22Rv1 (cell line): ENCODE measurements around the gene ZNG1B.
"Not testable (repeated sequence)": the region's sequence is repeated elsewhere in the genome, so short reads cannot be mapped to it uniquely, and the experiment has no call there.

Source experiments
- ZFX ChIP-seq: fragments of 450-650 bp; IDR thresholded peaks from 2 replicates; pipeline ENCODE4 v1.6.1; 2017; ENCODE audit warnings: antibody characterized with exemption, borderline replicate concordance
- TF ChIP-seq, protein P1 (sequence below): fragments of 450-650 bp; IDR thresholded peaks from 2 replicates; pipeline ENCODE4 v1.5.1; 2017; ENCODE audit warnings: mild to moderate bottlenecking

DNA sequence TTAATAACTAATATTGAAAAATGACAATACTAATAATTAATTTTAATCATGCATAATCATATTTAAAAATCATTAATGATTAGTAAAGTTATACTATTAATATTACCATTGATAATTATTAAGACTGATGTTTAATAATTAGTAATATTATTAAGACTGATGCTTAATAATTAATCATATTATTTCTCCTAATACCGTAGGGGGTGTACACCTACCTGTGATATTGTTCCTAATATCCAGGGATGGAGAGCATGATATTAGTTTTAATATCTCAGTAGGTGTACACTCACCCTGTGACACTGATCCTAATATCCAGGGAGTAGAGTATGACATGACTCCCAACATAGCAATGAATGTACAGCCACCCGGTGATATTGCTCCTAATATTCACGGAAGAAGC is 73.4 kb downstream of the ZNG1B start:
- TF ChIP-seq, protein P1, sequence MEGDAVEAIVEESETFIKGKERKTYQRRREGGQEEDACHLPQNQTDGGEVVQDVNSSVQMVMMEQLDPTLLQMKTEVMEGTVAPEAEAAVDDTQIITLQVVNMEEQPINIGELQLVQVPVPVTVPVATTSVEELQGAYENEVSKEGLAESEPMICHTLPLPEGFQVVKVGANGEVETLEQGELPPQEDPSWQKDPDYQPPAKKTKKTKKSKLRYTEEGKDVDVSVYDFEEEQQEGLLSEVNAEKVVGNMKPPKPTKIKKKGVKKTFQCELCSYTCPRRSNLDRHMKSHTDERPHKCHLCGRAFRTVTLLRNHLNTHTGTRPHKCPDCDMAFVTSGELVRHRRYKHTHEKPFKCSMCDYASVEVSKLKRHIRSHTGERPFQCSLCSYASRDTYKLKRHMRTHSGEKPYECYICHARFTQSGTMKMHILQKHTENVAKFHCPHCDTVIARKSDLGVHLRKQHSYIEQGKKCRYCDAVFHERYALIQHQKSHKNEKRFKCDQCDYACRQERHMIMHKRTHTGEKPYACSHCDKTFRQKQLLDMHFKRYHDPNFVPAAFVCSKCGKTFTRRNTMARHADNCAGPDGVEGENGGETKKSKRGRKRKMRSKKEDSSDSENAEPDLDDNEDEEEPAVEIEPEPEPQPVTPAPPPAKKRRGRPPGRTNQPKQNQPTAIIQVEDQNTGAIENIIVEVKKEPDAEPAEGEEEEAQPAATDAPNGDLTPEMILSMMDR = not testable (repeated sequence)
- not testable (repeated sequence) for TF ChIP-seq ZFX
